HCT116 (cell line): ENCODE results near the gene CABLES1.

Source experiments
- CTCF ChIP-seq, 3 experiments: fragments of 200-600 bp in 1 of 3; sonication (generic) in 1 of 3; IDR thresholded peaks in 2 of 3; conservative IDR thresholded peaks in 1 of 3; 2 replicates each; pipeline ENCODE4 v1.5.1; 2012 to 2017; ENCODE audit warnings: low read depth in 2 of 3, low read length in 2 of 3, antibody characterized with exemption in 1 of 3, borderline replicate concordance in 1 of 3, control low read depth in 1 of 3, mild to moderate bottlenecking in 1 of 3, mixed read lengths in 1 of 3, mixed run types in 1 of 3, moderate library complexity in 1 of 3; ENCODE audit not compliant: insufficient read depth in 1 of 3
- TF ChIP-seq, protein P1 (sequence below): IDR thresholded peaks from 2 replicates; pipeline ENCODE4 v1.6.1; 2011; ENCODE audit warnings: mild to moderate bottlenecking, low read length, moderate library complexity; ENCODE audit not compliant: insufficient replicate concordance; ENCODE audit errors: extremely low read depth

DNA sequence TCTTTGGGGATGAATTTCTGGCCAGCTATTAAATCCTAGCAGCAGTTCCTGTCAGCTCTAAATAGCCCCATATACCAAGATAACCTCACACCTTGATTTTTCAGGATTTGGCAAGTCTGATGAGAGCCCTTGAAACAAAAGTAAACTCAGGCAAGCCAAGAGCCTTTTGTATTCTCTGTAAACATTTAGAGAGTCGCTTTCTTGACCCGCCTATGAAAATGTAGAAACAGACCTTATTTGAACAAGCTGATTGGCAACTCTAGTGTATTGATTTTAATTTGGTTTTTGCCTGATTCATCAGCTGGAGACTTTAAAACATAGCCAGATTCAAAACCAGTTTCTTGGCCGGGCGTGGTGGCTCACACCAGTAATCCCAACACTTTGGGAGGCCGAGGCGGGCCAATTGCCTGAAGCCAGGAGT lies 43.4 kb downstream of the CABLES1 start:
- TF ChIP-seq CTCF (IDR thresholded peaks at IDR 0.05 in 2 of 3, conservative IDR thresholded peaks at IDR 0.05 in 1 of 3; ENCODE audit: borderline replicate concordance in 1 of 3, insufficient read depth in 1 of 3, low read depth in 2 of 3, low read length in 2 of 3) = no peak
- TF ChIP-seq, protein P1, sequence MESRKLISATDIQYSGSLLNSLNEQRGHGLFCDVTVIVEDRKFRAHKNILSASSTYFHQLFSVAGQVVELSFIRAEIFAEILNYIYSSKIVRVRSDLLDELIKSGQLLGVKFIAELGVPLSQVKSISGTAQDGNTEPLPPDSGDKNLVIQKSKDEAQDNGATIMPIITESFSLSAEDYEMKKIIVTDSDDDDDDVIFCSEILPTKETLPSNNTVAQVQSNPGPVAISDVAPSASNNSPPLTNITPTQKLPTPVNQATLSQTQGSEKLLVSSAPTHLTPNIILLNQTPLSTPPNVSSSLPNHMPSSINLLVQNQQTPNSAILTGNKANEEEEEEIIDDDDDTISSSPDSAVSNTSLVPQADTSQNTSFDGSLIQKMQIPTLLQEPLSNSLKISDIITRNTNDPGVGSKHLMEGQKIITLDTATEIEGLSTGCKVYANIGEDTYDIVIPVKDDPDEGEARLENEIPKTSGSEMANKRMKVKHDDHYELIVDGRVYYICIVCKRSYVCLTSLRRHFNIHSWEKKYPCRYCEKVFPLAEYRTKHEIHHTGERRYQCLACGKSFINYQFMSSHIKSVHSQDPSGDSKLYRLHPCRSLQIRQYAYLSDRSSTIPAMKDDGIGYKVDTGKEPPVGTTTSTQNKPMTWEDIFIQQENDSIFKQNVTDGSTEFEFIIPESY = no peak
